ENCODE measurements around the gene OR8D2. TPM values are rescaled to one million over a fixed set of nuclear protein-coding genes. Genes with fewer than 3 reads are reported as not detected.

Gene OR8D2
- total RNA-seq, 2 donors from 2014 or later: not detected

- DNase-seq: no peak
- no peak overlapping the region for H3K27ac ChIP-seq
- H3K9me3 ChIP-seq: no peaks in the 10 kb centered on the region
- intact Hi-C loops (cut with DNase I): no loop called here
- no peaks in the 10 kb centered on the region for H3K36me3 ChIP-seq
- no peak overlapping the region for H3K4me3 ChIP-seq
- no peaks in the 10 kb centered on the region for H3K4me1 ChIP-seq
- TF ChIP-seq, protein P1, sequence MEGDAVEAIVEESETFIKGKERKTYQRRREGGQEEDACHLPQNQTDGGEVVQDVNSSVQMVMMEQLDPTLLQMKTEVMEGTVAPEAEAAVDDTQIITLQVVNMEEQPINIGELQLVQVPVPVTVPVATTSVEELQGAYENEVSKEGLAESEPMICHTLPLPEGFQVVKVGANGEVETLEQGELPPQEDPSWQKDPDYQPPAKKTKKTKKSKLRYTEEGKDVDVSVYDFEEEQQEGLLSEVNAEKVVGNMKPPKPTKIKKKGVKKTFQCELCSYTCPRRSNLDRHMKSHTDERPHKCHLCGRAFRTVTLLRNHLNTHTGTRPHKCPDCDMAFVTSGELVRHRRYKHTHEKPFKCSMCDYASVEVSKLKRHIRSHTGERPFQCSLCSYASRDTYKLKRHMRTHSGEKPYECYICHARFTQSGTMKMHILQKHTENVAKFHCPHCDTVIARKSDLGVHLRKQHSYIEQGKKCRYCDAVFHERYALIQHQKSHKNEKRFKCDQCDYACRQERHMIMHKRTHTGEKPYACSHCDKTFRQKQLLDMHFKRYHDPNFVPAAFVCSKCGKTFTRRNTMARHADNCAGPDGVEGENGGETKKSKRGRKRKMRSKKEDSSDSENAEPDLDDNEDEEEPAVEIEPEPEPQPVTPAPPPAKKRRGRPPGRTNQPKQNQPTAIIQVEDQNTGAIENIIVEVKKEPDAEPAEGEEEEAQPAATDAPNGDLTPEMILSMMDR (IDR thresholded peaks at IDR 0.05): no peak
- no peak overlapping the region for H3K9ac ChIP-seq (ENCODE audit: low read depth in 2 of 2, low read length in 2 of 2)
- H3K27me3 ChIP-seq: no peaks in the 10 kb centered on the region
Measured at GRCh38 chr11:124339396-124340141, 19.6 kb upstream of the OR8D2 start.

DNA sequence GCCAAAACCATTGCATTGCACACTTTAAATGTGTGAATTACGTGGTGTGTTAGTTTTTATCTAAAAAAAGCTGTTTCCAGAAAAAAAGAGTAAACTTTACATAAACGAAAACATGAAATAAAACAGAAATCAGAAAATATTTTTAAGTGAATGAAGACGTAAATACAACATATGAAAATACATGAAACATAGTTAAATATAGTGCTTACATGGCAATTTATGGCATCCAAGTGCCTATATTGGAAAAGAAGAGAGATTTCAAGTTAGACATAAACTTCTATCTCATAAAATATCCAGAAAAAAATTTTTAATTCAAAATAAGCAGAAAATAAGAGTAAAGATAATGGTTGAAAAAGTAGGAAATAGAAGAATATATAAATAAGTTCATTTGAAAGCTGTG is 11.9 kb upstream of the OR8D2 start:
- Histone ChIP-seq H3K4me1 (no peaks in the 10 kb centered on the region), H3K9ac (ENCODE audit: low read depth in 2 of 2, low read length in 2 of 2) (no peak overlapping the region), H3K9me3 (no peaks in the 10 kb centered on the region), H3K27ac (no peak overlapping the region), H3K36me3 (no peaks in the 10 kb centered on the region), H3K4me3 (no peak overlapping the region), H3K27me3 (no peaks in the 10 kb centered on the region)
- TF ChIP-seq, protein P1 (IDR thresholded peaks at IDR 0.05): no peak
- intact Hi-C loops (cut with DNase I): no loop called here
- DNase-seq: no peak

DNA sequence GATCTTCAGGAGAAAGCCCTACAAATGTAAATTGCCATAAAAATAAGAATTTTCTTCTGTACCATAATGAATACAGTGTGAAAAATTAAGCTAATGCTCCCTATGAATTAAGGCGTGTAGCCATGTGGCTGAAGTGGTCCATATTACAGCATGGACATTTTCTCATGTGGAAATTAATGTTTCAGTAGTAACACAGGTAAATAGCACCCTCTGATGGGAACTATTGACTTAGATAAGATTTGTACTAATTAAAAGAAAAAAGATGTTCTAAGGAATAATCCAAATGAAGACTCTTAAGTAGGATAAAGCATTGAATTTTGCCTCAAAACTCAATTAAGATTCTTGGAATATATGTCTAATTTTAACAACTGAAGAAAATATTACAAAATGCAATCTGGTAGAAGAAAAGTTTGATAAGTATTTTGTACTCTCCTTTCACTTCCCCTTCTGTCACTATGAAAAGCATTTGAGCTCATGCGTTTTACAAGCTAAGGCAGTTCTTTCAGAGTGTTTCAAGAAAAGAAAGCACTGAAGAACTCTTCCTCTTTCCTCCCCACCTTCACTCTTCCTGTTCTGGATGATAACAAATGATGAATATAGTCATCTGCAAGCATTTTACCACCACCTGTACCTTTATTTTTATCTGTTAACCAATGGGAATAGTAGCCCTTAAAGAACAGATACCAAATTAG is 9.9 kb upstream of the OR8D2 start:
- no peaks in the 10 kb centered on the region for H3K4me1 ChIP-seq
- H3K27me3 ChIP-seq: no peaks in the 10 kb centered on the region
- H3K9ac ChIP-seq (ENCODE audit: low read depth in 2 of 2, low read length in 2 of 2): no peak overlapping the region
- no peaks in the 10 kb centered on the region for H3K9me3 ChIP-seq
- H3K27ac ChIP-seq: no peak overlapping the region
- TF ChIP-seq, protein P1 (IDR thresholded peaks at IDR 0.05): no peak
- no peak overlapping the region for H3K4me3 ChIP-seq
- intact Hi-C loops (cut with DNase I): no loop called here
- H3K36me3 ChIP-seq: no peaks in the 10 kb centered on the region
- DNase-seq: no peak

DNA sequence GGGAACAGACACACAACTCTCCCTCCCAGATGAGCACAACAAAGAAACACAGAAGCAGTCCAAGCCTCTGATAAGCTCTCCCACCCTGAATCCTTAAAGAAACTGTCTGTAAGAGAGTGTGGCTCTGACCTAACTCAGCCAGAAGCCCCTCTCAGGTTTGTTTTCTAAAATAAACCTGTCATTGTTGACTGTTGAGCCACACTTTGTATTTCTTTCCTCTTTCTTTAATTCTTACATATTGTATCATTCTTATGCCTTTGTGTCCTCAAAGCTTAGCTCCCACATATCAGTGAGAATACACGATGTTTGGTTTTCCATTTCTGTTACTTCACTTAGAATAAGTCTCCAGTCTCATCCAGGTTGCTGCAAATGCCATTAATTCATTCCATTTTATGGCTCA is 7.8 kb upstream of the OR8D2 start:
- Histone ChIP-seq H3K4me1 (no peaks in the 10 kb centered on the region), H3K36me3 (no peaks in the 10 kb centered on the region), H3K27ac (no peak overlapping the region), H3K4me3 (no peak overlapping the region), H3K27me3 (no peaks in the 10 kb centered on the region), H3K9ac (ENCODE audit: low read depth in 2 of 2, low read length in 2 of 2) (no peak overlapping the region), H3K9me3 (no peaks in the 10 kb centered on the region)
- no peak for DNase-seq
- intact Hi-C loops (cut with DNase I): no loop called here
- TF ChIP-seq, protein P1 (IDR thresholded peaks at IDR 0.05): no peak

GRCh38 chr11:124322356-124322755 is 2.4 kb upstream of the OR8D2 start:
- Histone ChIP-seq H3K4me3 (no peak overlapping the region), H3K9me3 (no peaks in the 10 kb centered on the region), H3K27ac (no peak overlapping the region), H3K27me3 (no peaks in the 10 kb centered on the region), H3K36me3 (no peaks in the 10 kb centered on the region), H3K9ac (ENCODE audit: low read depth in 2 of 2, low read length in 2 of 2) (no peak overlapping the region), H3K4me1 (no peaks in the 10 kb centered on the region)
- intact Hi-C loops (cut with DNase I): no loop called here
- TF ChIP-seq, protein P1 (IDR thresholded peaks at IDR 0.05): no peak
- DNase-seq: no peak

Data from colonic mucosa (tissue), 4 donors.